Measurements from ENCODE around the gene ART5.
"Not testable (repeated sequence)": the region's sequence is repeated elsewhere in the genome, so short reads cannot be mapped to it uniquely, and the experiment has no call there.

Gene ART5

DNA sequence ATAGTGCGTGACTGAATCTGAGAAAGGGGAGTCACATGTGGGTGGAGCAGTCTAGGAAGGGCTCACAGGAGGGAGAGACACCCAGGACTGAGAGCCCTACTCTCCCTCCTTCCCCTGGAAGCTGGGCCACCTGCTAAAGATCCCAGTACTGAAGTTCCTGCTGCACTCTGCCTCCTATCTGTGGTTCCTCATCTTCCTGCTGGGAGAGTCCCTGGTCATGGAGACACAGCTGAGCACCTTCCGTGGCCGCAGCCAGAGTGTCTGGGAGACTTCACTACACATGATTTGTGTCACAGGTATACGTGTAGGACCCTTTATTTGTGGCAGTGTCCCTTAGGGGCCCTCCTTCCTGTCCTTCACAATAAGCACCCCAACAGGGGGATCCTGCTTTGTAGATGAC is 19.3 kb downstream of the ART5 start:
- no peak for DNase-seq (ENCODE audit: low read depth)

DNA sequence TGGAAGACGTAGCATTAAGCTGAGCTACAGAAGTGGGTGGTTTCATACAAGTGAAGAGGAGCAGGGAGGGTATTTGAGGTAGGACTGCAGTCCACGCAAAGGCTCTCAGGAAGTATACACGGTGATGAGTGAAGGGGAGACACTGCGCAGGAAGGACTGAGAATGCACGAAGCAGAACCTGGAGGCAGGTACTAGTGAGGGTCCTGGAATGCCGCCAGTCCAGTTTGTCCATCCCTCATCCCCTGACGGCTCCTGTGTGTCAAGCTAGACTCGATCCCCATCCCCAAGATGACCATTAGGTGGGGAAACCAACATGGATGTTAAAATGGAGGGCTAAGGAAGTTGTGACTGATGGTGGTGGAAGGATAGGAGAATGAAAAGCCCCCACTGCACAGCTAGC is 23.8 kb downstream of the ART5 start:
- DNase-seq (ENCODE audit: low read depth): no peak

DNA sequence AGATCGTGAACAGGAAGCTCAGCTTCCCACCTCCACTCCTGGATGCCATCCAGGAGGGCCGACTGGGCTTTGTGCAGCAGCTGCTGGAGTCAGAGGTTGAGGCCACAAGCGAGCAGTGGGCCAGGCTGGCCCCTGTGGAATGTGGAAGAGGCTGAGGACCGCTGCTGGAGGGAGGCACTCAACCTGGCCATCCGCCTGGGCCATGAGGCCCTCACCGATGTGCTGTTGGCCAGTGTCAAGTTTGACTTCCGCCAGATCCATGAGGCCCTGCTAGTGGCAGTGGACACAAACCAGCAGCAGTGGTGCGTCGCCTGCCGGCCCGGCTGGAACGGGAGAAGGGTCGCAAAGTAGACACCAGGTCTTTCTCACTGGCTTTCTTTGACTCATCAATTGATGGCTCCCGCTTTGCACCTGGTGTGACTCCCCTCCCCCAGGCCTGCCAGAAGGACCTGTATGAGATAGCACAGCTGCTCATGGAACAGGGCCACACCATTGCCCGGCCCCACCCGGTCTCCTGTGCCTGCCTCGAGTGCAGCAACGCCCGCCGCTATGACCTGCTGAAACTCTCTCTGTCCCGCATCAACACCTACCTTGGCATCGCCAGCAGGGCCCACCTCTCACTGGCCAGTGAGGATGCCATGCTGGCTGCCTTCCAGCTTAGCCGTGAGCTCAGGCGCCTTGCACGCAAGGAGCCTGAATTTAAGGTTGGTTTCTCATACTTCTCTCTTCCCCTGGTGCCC is 24.9 kb downstream of the ART5 start:
- DNase-seq (ENCODE audit: low read depth): no peak

DNA sequence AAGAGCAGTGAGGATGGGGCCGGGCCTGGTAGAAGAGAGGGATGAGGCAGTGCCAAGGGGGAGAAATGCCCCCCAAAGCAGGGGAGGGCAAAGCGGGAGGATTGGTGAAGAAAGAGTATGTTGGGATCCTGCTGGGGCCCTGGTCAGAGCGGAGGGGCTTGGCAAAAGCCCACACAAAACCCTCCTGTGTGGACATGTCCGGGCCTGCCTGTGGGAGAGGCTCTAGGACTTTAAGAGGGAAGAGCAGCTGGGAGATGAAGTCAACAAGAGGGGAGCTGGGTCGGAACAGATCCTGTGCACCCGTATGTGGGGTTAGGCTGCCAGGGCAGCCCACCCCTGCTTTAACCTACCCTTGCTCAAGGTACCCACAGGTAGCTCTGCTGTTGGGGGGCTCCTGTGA is 25.8 kb downstream of the ART5 start:
- DNase-seq (ENCODE audit: low read depth): no peak

DNA sequence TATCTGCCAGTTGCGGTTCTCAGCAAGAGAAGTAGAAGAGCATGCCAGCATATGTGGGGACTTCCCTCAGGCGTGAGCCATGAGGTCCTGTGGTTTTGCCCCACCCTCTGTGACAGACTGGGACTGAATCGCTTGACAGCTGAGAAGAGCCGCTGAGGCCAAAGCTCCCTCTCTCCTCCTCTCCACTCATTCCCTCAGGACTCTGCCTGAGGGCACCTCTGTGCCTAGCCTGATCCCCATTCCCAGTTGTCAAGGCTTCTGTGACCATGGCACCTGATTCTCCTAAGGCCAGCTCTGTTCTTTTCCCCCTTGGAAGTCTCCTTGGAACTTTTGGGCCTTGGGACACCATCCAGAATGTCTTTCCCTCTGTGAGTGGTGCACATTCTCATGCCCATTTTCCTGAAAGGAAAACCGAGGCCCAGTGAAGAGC is 27.0 kb downstream of the ART5 start:
- no peak for DNase-seq (ENCODE audit: low read depth)

DNA sequence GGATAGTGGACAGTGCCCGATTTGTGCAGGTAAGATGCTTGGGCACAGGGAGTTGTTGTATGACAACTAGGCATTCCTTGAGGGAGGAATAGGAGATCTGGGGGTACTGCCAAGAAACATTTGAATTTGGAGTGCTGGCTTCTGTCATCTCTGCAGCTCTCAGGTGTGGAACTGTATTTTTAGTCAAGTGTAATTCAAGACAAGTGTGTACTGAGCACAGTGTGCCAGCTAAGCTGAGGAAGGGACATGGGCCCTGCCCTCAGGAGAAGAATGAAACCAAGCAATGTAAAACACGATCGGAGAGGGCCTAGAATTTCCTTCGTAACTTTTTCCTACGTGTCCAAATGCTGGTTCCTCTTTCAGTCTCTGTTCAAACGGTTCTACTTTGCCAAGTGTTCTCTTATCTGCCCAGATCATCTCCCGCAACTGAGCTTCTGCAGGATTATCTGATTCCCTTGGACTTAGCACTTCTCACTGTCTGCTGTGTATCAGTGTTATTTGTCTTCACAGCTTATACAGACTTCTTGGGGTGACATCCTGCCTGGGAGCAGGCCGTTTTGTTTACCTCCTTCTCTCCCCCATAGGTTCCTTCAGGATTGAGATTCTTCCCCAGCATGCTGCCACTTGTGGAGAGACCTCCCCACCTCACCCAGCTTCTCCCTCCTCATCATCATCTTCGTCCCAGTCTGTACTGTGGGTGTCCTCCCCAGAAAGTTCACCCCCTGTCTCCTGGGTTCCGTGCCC is 27.6 kb downstream of the ART5 start:
- no peak for DNase-seq (ENCODE audit: low read depth)

DNA sequence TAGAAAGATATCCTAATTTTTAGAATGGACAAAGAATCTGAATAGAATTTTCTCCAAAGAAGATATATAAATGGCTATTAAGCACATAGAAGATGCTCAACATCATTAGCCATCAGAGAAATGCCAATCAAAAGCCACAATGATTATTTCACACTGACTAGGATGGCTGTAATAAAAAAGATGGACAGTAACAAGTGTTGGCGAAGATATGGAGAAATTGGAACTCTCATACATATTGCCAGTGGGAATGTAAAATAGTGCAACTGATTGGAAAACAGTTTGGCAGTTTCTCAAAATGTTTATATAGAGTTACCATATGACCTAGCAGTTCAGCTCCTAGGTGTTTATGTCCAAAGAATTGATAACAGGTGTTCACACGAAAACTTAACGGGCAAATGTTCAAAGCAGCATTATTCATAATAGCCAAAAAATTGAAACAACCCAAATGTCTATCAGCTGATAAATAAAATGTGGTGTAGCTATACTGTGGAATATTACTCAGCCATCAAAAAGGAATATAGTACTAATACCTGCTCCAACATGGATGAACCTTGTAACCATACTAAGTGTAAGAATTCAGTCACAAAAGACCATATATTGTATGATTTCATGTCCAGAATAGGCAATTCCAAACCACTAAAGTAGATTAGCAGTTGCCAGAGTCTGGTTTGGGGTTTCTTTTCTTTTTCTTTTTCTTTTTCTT is 29.7 kb downstream of the ART5 start:
- DNase-seq (ENCODE audit: low read depth): no peak

DNA sequence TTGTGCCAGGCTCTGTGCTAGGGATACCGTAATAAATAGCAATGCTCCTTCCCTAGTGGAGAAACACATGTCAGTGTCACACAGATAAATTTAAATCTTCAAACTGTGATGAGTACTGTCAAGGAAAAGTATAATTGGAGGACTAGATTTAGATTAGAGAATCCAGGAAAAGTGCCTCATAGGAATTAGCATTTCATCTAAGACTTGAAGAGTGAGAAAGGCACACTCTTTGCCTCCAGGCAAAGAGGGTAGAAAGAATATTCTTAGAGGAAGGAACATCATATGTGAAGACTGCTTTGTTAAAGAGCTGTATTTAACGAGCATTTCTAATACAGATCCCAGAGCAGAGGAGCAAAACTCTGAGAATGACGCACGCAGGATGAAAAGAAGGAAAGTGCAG is 30.9 kb downstream of the ART5 start:
- no peak for DNase-seq (ENCODE audit: low read depth)

DNA sequence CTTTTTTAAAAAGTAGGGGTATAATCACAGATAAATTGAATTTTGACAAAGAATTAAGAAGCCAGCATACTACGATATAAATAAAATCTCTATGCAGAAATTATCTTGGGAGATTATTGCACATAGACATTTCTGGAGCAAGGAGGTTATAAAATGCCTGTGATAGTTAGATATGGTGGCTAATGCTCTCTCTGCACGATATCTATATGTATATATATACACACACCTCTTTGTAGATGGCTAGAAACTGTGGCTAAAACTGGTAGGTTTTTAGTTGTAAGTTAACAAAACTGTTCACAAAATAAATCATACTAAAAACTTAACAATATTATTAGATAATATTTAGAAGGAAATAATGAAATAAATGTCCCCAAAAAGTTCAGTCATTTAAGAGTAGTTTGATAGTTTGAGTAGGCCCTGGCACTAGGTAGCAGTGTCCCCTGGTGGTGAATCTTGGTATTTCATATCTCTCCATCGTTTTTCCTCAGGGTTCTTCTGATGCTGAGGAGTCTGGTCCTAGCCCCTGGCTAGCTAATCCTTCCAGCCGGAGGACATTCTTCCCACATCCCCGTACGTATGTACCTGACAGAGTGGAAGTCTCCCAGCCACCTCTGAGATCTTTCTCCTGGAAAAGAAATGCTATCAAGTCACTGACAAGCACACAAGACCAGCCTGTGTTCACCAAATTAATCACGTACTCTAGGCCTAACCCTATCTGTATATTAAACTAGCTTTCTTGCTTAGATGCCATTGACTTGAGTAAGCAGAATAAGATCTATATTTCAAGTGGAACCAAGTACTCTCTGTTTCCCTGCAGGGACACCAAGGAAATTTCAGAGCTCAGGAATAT is 32.2 kb downstream of the ART5 start:
- no peak for DNase-seq (ENCODE audit: low read depth)

DNA sequence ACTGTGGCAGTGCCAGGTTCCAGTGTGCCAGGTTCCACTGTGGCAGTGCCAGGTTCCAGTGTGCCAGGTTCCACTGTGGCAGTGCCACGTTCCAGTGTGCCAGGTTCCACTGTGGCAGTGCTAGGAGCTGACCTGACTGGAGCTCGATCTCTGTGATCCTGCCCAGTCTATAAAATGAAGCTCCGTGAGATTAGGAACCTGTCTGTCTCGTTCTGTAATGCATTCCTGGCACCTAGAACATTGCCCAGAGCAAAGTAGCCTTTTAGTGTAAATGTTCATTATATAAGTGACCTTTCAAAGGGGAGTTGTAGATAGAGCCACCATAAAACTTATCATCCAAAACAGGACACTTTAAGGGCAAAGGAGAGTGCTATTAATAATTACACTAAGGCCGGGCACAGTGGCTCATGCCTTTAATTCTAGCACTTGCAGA is 36.0 kb downstream of the ART5 start:
- DNase-seq (ENCODE audit: low read depth): no peak

DNA sequence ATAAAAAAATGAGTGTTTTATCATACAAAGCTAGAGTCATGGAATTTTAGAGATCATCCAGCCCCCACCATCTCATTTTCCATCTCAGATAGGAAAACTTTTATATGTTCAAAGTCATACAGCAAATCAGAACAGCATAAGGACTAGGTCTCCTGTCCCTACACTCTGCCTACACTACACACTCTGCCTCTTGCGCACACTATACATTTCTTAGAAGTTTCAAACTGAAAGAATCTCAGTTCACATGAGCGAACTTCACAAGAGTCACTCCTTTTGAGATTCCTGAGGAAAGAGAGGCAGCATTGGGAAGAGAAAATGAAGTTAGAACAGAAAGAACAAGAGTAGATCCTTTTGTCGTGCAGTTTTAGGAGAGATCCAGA is 36.5 kb downstream of the ART5 start:
- DNase-seq (ENCODE audit: low read depth): no peak

DNA sequence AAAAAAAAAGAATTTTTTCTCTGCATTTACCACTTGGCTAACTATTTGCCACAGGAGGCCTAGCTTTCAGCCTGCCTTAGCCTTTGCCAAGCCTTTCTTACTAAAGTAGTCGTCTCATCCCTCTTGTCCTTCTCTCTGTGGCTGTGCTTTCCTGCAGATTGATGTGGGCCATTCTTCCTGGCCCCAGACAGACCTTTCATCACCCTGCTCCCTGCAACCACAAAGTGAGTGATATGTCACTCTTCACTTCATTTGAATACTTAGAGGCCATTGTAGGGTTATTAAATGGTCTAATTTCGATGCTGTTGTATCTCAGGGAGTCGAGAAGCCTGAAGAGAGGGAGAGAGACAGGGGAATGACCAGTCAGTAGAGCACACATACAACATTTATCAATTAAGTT is 37.6 kb downstream of the ART5 start:
- DNase-seq (ENCODE audit: low read depth): no peak

DNA sequence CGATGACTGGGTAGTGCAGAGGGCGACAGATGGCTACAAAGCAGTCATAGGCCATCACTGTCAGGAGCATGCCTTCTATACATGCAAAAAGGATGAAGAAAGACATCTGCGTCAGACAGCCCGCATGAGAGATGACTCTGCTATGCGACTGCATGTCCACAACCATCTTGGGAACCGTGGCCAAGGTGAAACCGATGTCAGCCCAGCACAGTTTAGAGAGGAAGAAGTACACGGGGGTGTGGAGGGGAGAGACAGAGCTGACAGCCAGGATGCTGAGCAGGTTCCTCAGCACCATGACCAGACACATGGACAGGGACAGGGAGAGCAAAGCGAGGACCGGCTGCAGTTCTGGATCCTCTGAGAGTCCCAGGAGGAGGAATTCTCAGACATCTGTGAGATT is 41.6 kb downstream of the ART5 start:
- DNase-seq (ENCODE audit: low read depth): not testable (repeated sequence)

DNA sequence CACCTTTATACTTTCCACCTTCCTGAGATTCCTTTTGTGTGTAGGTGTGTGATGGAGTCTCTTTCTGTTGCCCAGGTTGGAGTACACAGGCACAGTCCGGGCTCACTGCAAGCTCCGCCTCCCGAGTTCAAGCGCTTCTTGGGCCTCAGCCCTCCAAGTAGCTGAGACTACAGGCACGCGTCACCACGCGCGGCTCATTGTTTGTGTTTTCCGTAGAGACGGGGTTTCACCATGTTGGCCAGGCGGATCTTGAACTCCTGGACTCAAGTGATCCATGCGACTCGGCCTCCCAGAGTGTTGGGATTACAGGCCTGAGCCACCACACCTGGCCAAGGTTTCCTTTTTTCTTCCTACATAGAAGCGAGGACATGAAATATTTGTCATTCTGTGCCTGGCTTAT is 44.0 kb downstream of the ART5 start:
- DNase-seq (ENCODE audit: low read depth): not testable (repeated sequence)

DNA sequence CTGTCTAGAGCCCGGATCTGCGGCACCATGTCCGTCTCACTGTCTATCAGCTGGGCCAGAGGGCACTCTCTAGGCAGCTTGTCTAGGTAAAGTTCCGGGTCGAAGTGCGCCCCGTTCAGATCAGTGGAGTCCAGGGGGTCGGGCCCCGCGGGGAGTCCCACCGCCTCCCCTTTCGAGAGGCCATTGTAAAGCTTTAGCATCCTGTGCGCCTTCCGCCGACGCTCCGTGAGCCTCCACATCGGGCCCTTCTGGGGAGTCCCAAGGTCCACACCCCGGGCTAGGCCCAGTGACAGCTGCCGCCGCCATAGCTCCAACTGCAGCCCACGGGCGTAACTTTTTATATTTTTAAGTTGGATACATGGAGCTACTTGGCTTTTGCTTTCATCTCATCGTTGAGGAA is 50.5 kb downstream of the ART5 start:
- not testable (repeated sequence) for DNase-seq (ENCODE audit: low read depth)

DNA sequence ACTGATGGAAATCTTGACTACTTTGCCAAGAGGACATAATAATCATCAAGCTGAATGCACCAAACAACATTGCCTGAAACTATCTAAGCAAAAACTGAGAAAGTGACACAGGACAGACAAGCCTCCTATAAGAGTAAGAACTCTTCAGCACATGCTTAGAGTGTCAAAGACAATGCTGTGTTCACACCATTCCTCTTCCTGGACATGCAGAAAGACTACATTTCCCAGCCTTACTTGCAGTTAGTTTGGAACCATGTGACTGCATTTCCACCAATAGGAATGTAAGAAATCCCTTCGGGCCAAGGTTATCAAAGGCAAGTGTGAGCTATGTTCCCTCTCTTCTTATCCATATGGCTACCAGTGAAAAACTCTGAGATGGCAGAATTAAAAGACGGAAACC is 51.6 kb downstream of the ART5 start:
- not testable (repeated sequence) for DNase-seq (ENCODE audit: low read depth)

DNA sequence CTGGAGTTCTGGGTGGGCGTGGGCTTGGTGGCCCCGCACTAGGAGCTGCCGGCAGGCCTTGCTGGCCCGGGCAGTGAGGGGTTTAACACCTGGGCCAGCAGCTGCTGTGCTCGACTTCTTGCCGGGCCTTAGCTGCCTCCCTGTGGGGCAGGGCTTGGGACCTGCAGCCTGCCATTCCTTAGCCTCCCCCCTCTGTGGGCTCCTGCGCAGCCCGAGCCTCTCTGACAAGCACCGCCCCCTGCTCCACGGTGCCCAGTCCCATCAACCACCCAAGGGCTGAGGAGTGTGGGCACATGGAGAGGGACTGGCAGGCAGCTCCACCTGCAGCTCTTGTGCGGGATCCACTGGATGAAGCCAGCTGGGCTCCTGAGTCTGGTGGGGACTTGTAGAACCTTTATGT is 53.0 kb downstream of the ART5 start:
- not testable (repeated sequence) for DNase-seq (ENCODE audit: low read depth)
